Progenitor cell of endocrine pancreas (in vitro differentiated cells): ENCODE results near the gene NME7. TPM values are rescaled to one million over a fixed set of nuclear protein-coding genes. Genes with fewer than 3 reads are reported as not detected.

Experiments used
- DNase-seq: peaks from one replicate; pipeline ENCODE4 v3.0.0; 2021; ENCODE audit warnings: low spot score; ENCODE audit not compliant: unreplicated experiment
- H3K27ac Mint-ChIP-seq: 2 replicates; pipeline ENCODE4 v1.8.0; 2021; ENCODE audit warnings: mild to moderate bottlenecking, moderate library complexity, mixed read lengths
- H3K27me3 Mint-ChIP-seq: 2 replicates; pipeline ENCODE4 v1.8.0; 2021; ENCODE audit warnings: mixed read lengths
- H3K36me3 Mint-ChIP-seq: 2 replicates; pipeline ENCODE4 v1.8.0; 2022; ENCODE audit warnings: mixed read lengths; ENCODE audit not compliant: insufficient read depth
- H3K4me1 Mint-ChIP-seq: 2 replicates; pipeline ENCODE4 v1.8.0; 2021; ENCODE audit warnings: low read depth, mixed read lengths
- H3K4me3 Mint-ChIP-seq: 2 replicates; pipeline ENCODE4 v1.8.0; 2021; ENCODE audit warnings: low read depth, mild to moderate bottlenecking, moderate library complexity, mixed read lengths
- H3K9me3 Mint-ChIP-seq: 2 replicates; pipeline ENCODE4 v1.8.0; 2021; ENCODE audit warnings: low read depth, mixed read lengths
- total RNA-seq: library from RNA; stranded (reverse); gene quantifications from 2 replicates; pipeline ENCODE4 v1.2.1, GENCODE V29; 2021
- TF ChIP-seq, protein P1 (sequence below): fragments of 200-600 bp; sonication (generic); IDR thresholded peaks from one replicate; pipeline ENCODE4 v1.5.0; 2021; ENCODE audit warnings: antibody characterized with exemption, mild to moderate bottlenecking; ENCODE audit not compliant: unreplicated experiment

NME7 gene
- total RNA-seq, 1 donor from 2014 or later = 32.7 TPM

DNA sequence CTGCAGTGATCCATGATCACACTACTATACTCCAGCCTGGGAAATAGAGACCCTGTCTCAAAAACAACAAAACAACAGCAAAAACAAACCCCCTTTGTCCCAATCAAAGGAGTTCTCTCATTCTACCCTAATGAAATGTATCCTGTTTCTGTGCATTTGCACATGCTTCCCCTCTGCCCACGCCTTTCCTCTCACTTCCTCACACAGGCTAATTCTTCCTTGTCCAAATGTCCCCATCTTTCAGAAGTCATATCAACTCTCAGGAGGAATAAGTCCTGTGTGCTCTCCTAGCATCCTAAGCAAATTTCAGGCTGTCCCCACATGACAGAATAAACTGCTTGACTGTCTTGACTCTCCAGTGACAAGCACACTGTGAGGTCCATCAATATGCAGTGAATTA lies 269.2 kb downstream of the NME7 start:
- no peaks in the 10 kb centered on the region for H3K9me3 Mint-ChIP-seq
- TF ChIP-seq, protein P1, sequence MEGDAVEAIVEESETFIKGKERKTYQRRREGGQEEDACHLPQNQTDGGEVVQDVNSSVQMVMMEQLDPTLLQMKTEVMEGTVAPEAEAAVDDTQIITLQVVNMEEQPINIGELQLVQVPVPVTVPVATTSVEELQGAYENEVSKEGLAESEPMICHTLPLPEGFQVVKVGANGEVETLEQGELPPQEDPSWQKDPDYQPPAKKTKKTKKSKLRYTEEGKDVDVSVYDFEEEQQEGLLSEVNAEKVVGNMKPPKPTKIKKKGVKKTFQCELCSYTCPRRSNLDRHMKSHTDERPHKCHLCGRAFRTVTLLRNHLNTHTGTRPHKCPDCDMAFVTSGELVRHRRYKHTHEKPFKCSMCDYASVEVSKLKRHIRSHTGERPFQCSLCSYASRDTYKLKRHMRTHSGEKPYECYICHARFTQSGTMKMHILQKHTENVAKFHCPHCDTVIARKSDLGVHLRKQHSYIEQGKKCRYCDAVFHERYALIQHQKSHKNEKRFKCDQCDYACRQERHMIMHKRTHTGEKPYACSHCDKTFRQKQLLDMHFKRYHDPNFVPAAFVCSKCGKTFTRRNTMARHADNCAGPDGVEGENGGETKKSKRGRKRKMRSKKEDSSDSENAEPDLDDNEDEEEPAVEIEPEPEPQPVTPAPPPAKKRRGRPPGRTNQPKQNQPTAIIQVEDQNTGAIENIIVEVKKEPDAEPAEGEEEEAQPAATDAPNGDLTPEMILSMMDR = no peak
- peaks cover 15% of the 10 kb centered on the region for H3K4me1 Mint-ChIP-seq
- peaks cover 3% of the 10 kb centered on the region for H3K27me3 Mint-ChIP-seq
- no peak for DNase-seq
- no peaks in the 10 kb centered on the region for H3K36me3 Mint-ChIP-seq
- H3K4me3 Mint-ChIP-seq = no peak overlapping the region
- H3K27ac Mint-ChIP-seq = no peak overlapping the region

DNA sequence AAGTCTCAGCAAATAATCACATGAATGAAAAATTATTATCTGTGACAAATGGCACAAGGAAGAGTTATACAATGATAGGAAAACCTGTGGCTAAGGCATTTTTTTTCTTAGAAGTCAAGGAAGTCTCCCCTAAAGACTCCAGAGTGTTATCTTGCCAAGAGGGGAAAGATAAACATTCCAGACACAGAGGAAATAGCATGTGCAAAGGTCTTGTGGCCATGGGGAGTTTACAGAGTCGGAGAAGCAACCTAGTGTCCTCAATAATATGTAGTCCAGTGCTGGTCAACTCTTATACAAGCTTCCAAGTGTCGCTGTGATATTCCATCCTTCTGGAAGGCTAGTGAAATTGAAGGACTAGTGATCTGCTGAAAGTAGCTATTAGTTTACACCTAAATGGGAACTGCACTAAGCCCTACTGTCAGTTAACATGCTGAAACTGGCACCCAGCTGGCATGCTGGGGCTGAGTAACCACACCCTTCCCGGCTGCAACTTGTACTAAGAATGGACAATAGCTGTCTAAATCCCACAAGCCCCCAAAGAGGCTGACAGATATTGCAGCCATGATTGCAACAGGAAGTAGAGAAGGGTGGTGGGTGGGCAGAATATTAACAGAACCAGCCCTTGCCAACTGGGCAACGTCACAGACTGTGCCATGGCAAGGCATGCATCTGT lies 272.6 kb downstream of the NME7 start:
- Mint-ChIP-seq H3K27me3 (peaks cover 3% of the 10 kb centered on the region), H3K27ac (no peak overlapping the region), H3K4me1 (peaks cover 8% of the 10 kb centered on the region), H3K9me3 (no peaks in the 10 kb centered on the region), H3K4me3 (no peak overlapping the region), H3K36me3 (no peaks in the 10 kb centered on the region)
- TF ChIP-seq, protein P1 = no peak
- no peak for DNase-seq

DNA sequence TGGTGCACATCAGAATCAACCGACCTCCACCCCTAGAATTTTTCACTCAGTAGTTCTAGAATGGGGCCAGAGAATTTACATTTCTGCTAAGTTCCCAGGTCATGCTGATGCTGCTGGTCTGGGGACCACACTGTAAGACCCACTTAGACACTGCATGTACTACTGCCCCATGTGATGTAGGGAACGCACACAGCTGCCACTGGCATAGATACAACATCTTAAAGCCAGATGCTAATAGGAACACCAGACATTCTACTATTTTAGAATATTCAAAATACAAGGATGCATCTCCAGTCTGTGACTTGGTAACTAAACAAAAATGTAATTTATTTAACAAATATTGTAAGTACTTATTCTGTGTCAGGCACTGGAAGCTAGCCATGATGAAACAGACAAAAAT lies 275.2 kb downstream of the NME7 start:
- H3K27ac Mint-ChIP-seq = no peak overlapping the region
- H3K4me1 Mint-ChIP-seq = peaks cover 21% of the 10 kb centered on the region
- TF ChIP-seq, protein P1 = no peak
- DNase-seq = no peak
- peaks cover 3% of the 10 kb centered on the region for H3K27me3 Mint-ChIP-seq
- no peaks in the 10 kb centered on the region for H3K36me3 Mint-ChIP-seq
- H3K9me3 Mint-ChIP-seq = no peaks in the 10 kb centered on the region
- no peak overlapping the region for H3K4me3 Mint-ChIP-seq

DNA sequence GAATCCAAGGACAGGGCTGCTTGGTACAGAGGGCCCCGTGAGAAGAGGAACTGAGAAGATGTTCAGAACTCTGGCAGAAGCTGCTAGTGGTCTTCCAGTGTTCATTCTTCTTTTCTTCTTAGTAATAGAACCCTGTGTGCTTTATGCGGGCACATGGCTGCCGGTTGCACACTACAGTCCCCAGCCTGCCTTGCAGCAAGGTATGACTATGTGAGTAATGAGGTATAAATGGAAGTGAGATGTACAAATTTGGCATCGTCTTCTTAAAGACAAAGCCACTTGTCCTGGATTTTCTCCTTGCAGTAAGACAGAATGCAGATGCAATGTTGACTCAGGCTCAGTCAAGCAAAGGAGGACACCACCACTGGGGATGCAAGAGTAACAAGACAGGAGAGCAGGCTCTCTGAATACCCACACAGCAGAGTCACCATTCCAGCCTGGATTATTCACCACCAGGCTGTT lies 276.1 kb downstream of the NME7 start:
- TF ChIP-seq, protein P1 = no peak
- H3K4me3 Mint-ChIP-seq = no peak overlapping the region
- no peak for DNase-seq
- no peak overlapping the region for H3K27ac Mint-ChIP-seq
- H3K36me3 Mint-ChIP-seq = no peaks in the 10 kb centered on the region
- no peaks in the 10 kb centered on the region for H3K9me3 Mint-ChIP-seq
- peaks cover 30% of the 10 kb centered on the region for H3K4me1 Mint-ChIP-seq
- H3K27me3 Mint-ChIP-seq = peaks cover 3% of the 10 kb centered on the region

DNA sequence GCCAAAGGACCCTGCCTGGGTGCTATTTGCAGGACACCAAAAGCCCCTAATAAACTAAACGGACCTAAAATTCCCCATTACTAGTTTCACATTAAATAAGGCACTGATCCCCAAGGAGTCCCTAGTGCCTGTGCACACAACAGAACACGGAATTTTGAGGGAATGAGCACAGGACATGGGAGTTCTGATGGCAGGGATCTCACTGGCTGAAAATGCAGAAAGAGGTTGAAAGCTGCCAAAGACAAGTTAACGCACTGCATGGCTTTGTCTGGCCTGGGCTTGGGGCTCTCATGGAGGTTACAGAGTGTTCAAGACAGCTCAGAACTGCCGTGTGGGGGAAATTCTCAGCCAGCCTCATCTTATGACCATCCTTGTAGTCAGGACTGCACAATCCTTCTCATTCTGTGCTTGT lies 276.7 kb downstream of the NME7 start:
- Mint-ChIP-seq H3K27ac (no peak overlapping the region), H3K36me3 (no peaks in the 10 kb centered on the region), H3K27me3 (peaks cover 3% of the 10 kb centered on the region), H3K9me3 (no peaks in the 10 kb centered on the region), H3K4me1 (peaks cover 34% of the 10 kb centered on the region), H3K4me3 (no peak overlapping the region)
- TF ChIP-seq, protein P1 = no peak
- no peak for DNase-seq
